A549 (cell line): ENCODE results near the gene NAA15. TPM values are rescaled to one million over a fixed set of nuclear protein-coding genes. Genes with fewer than 3 reads are reported as not detected.

ENCODE experiments used
- ATAC-seq, 2 experiments: fragments of 200-7000 bp in 1 of 2; fragments of >200 bp in 1 of 2; cut with Nextera tagmentation in 1 of 2; cut with Tn5 transposase in 1 of 2; 3 replicates each; pipeline versions ENCODE4 v1.8.0 to v1.9.1; 2018 to 2020; ENCODE audit warnings: mild to moderate bottlenecking in 1 of 2, moderate library complexity in 1 of 2
- CTCF ChIA-PET: fragments of 300-600 bp; sonication (Branson Sonifier 250); formaldehyde crosslinking; extraction: SDS; loops from one replicate; lab custom pipeline; 2021; ENCODE audit warnings: antibody characterized with exemption, inconsistent platforms; lab: Yijun Ruan, JAX
- POLR2A ChIA-PET: fragments of 350-600 bp; formaldehyde crosslinking; extraction: SDS; loops from one replicate; lab custom pipeline; 2021; ENCODE audit warnings: antibody characterized with exemption, inconsistent platforms; lab: Yijun Ruan, JAX
- DNase-seq, 2 experiments: peaks; one replicate each; pipeline versions ENCODE4 v3.0.0 to v3.0.0-alpha.2; 2011 to 2016; ENCODE audit warnings: low read depth in 1 of 2, low spot score in 1 of 2
- FAIRE-seq: peaks from 2 replicates; lab custom pipeline; 2011; peaks lifted over from hg19 to GRCh38; lab: Jason Lieb, UNC
- H3K27ac ChIP-seq, 2 experiments: fragments of >200 bp; sonication (Bioruptor Twin); formaldehyde crosslinking; 3 replicates each; pipeline ENCODE4 v1.5.1; 2016 to 2017
- H3K4me1 ChIP-seq: fragments of >200 bp; sonication (Bioruptor Twin); formaldehyde crosslinking; 3 replicates; pipeline ENCODE4 v1.6.1; 2016
- H3K4me2 ChIP-seq: fragments of >200 bp; sonication (Bioruptor Twin); formaldehyde crosslinking; 3 replicates; pipeline ENCODE4 v1.6.1; 2016
- H3K4me3 ChIP-seq: fragments of >200 bp; sonication (Bioruptor Twin); formaldehyde crosslinking; 3 replicates; pipeline ENCODE4 v1.5.1; 2016
- H3K9me3 ChIP-seq: fragments of >200 bp; sonication (Bioruptor Twin); formaldehyde crosslinking; 3 replicates; pipeline ENCODE4 v1.6.1; 2016
- CHD4 ChIP-seq: fragments of 200-600 bp; sonication (generic); IDR thresholded peaks from 2 replicates; pipeline ENCODE4 v1.6.1; 2016; ENCODE audit warnings: antibody characterized with exemption, mild to moderate bottlenecking, borderline replicate concordance
- EHMT2 ChIP-seq: fragments of 200-600 bp; sonication (generic); IDR thresholded peaks from 2 replicates; pipeline ENCODE4 v1.6.1; 2016; ENCODE audit warnings: antibody characterized with exemption, low read depth, mild to moderate bottlenecking, moderate library complexity
- FOSL2 ChIP-seq, 2 experiments: fragments of 450-650 bp in 1 of 2; fragments of >200 bp in 1 of 2; sonication (Bioruptor Twin) in 1 of 2; formaldehyde crosslinking; IDR thresholded peaks; 2 replicates each; pipeline versions ENCODE4 v1.5.0 to v1.6.1; 2016 to 2020; ENCODE audit warnings: mild to moderate bottlenecking in 1 of 2, moderate library complexity in 1 of 2
- HOXA7 ChIP-seq: fragments of 250-450 bp; sonication (Bioruptor Pico); IDR thresholded peaks from 2 replicates; pipeline ENCODE4 v1.5.0; 2020; ENCODE audit warnings: mild to moderate bottlenecking, moderate library complexity
- HOXB5 ChIP-seq: fragments of 250-450 bp; sonication (Bioruptor Pico); IDR thresholded peaks from 2 replicates; pipeline ENCODE4 v1.5.0; 2020; ENCODE audit warnings: mild to moderate bottlenecking, moderate library complexity
- KDM1A ChIP-seq: fragments of 200-600 bp; sonication (generic); IDR thresholded peaks from 2 replicates; pipeline ENCODE4 v1.6.1; 2016; ENCODE audit warnings: low read depth, mild to moderate bottlenecking
- KDM5A ChIP-seq: fragments of 200-600 bp; sonication (generic); IDR thresholded peaks from 2 replicates; pipeline ENCODE4 v1.6.1; 2016; ENCODE audit warnings: antibody characterized with exemption, mild to moderate bottlenecking
- MAFK ChIP-seq: fragments of 450-650 bp; IDR thresholded peaks from 2 replicates; pipeline ENCODE4 v1.6.1; 2014; ENCODE audit not compliant: partially characterized antibody
- NPAS2 ChIP-seq: fragments of 250-450 bp; sonication (Bioruptor Pico); IDR thresholded peaks from 2 replicates; pipeline ENCODE4 v1.8.0; 2022; ENCODE audit warnings: mild to moderate bottlenecking, moderate library complexity, borderline replicate concordance
- RARB ChIP-seq: fragments of 250-450 bp; sonication (Bioruptor Pico); IDR thresholded peaks from 2 replicates; pipeline ENCODE4 v1.8.0; 2021; ENCODE audit warnings: mild to moderate bottlenecking, moderate library complexity
- RFX5 ChIP-seq: fragments of 450-650 bp; IDR thresholded peaks from 2 replicates; pipeline ENCODE4 v1.7.1; 2014; ENCODE audit warnings: antibody characterized with exemption, mild to moderate bottlenecking, moderate library complexity
- SREBF2 ChIP-seq: fragments of 450-650 bp; IDR thresholded peaks from 2 replicates; pipeline ENCODE4 v1.6.1; 2014; ENCODE audit warnings: mild to moderate bottlenecking, moderate library complexity
- TFCP2L1 ChIP-seq: fragments of 250-450 bp; sonication (Bioruptor Pico); IDR thresholded peaks from 2 replicates; pipeline ENCODE4 v1.5.0; 2021; ENCODE audit warnings: mild to moderate bottlenecking
- ZSCAN20 ChIP-seq: fragments of 250-450 bp; sonication (Bioruptor Pico); IDR thresholded peaks from 2 replicates; pipeline ENCODE4 v1.8.0; 2022; ENCODE audit warnings: mild to moderate bottlenecking, moderate library complexity
- WGBS: methylation state at CpG from one replicate; pipeline ENCODE4 v1.1.6; 2017; ENCODE audit errors: missing lambda C conversion rate; 5-methylcytosine and 5-hydroxymethylcytosine counted together
- polyA plus RNA-seq, 4 experiments: library from polyadenylated mRNA; depleted of rRNA in 3 of 4; stranded (reverse); fragments of >200 nt; fragmentation: RNase III in 1 of 4; extraction: RNeasy Plus Mini Kit Qiagen cat#74134 plus additional on column Dnase treatment in 1 of 4; gene quantifications; 2 replicates in 3 of 4; 3 replicates in 1 of 4; pipeline ENCODE4 v1.2.3, GENCODE V29; 2011 to 2017
- TF ChIP-seq, protein P1 (sequence below): fragments of >200 bp; sonication (Bioruptor Twin); formaldehyde crosslinking; IDR thresholded peaks from 3 replicates; pipeline ENCODE4 v1.5.1; 2016
- TF ChIP-seq, protein P2 (sequence below): IDR thresholded peaks from 2 replicates; pipeline ENCODE4 v1.6.1; 2012
- TF ChIP-seq, protein P3 (sequence below): fragments of 200-600 bp; sonication (generic); IDR thresholded peaks from 2 replicates; pipeline ENCODE4 v1.6.1; 2016; ENCODE audit warnings: antibody characterized with exemption, mild to moderate bottlenecking, moderate library complexity
- TF ChIP-seq, protein P4 (sequence below): fragments of 450-650 bp; IDR thresholded peaks from 2 replicates; pipeline ENCODE4 v1.6.1; 2014; ENCODE audit warnings: antibody characterized with exemption
- TF ChIP-seq, protein P5 (sequence below): fragments of >200 bp; sonication (Bioruptor Twin); formaldehyde crosslinking; IDR thresholded peaks from 2 replicates; pipeline ENCODE4 v1.6.1; 2016

NAA15 gene
- polyA plus RNA-seq, 2 of the 4 experiments (the other 2 are of a cell fraction), result 29.2 to 45.2 TPM

DNA sequence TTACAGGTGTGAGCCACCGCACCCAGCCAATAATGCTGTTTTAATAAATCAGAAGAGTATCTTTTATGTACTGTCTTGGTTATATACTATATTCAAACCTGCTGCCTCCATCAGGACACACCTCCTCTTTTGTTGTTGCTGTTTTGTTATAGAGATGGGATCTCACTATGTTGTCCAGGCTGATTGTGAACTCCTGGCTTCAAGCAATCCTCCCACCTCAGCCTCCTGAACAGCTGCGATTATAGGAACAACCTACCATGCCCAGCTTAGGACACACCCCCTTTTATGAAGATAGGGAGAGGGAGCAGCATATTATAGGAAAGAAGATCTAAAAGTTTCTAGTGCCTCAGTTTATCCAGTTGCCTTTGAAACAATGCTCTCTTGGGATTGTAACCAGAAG is 90.4 kb downstream of the NAA15 start:
- TF ChIP-seq, protein P1, sequence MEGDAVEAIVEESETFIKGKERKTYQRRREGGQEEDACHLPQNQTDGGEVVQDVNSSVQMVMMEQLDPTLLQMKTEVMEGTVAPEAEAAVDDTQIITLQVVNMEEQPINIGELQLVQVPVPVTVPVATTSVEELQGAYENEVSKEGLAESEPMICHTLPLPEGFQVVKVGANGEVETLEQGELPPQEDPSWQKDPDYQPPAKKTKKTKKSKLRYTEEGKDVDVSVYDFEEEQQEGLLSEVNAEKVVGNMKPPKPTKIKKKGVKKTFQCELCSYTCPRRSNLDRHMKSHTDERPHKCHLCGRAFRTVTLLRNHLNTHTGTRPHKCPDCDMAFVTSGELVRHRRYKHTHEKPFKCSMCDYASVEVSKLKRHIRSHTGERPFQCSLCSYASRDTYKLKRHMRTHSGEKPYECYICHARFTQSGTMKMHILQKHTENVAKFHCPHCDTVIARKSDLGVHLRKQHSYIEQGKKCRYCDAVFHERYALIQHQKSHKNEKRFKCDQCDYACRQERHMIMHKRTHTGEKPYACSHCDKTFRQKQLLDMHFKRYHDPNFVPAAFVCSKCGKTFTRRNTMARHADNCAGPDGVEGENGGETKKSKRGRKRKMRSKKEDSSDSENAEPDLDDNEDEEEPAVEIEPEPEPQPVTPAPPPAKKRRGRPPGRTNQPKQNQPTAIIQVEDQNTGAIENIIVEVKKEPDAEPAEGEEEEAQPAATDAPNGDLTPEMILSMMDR, result no peak
- TF ChIP-seq ZSCAN20 (CRISPR knock-in tag) (no peak), CHD4 (no peak), NPAS2 (CRISPR knock-in tag) (no peak), FOSL2 (IDR thresholded peaks at IDR 0.05) (no peak), FOSL2 (CRISPR knock-in tag; IDR thresholded peaks at IDR 0.05) (no peak), MAFK (no peak), KDM5A (no peak), HOXA7 (CRISPR knock-in tag) (no peak)
- TF ChIP-seq, protein P2, sequence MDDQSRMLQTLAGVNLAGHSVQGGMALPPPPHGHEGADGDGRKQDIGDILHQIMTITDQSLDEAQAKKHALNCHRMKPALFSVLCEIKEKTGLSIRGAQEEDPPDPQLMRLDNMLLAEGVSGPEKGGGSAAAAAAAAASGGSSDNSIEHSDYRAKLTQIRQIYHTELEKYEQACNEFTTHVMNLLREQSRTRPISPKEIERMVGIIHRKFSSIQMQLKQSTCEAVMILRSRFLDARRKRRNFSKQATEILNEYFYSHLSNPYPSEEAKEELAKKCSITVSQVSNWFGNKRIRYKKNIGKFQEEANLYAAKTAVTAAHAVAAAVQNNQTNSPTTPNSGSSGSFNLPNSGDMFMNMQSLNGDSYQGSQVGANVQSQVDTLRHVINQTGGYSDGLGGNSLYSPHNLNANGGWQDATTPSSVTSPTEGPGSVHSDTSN, result no peak
- TF ChIP-seq, all 56 proteins: peak for 0
- Histone ChIP-seq H3K4me3 (no peak overlapping the region), H3K9me3 (no peaks in the 10 kb centered on the region), H3K4me2 (no peak overlapping the region), H3K27ac (no peak overlapping the region), H3K4me1 (no peaks in the 10 kb centered on the region)
- ChIA-PET POLR2A (no interaction called here), CTCF (no interaction called here)
- ATAC-seq (no peak), FAIRE-seq (no peak), DNase-seq (no peak)
- 86% methylated on average over 2 of the region's 2 CpGs for WGBS

DNA sequence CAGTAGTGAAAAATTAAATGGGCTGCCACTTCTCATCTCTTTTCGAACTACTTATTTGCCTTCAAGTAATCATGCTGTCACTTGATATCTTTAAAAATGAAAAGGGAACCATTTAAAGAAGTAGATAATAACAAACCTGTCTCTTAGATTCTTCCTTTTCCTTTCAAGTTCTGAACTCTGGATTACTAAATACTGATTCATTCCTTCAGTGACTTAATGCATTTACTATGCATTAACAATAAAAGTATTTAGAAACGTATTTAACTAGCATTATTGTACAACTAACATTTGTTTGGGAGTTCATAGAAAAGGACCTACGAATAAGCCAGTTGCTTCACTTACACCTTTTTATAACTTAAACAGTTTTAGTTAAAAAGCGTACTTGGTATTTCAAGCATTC is 91.5 kb downstream of the NAA15 start:
- CTCF ChIA-PET, result no interaction called here
- no peak overlapping the region for H3K27ac ChIP-seq
- FAIRE-seq (no peak), DNase-seq (no peak)
- no peak overlapping the region for H3K4me3 ChIP-seq
- H3K9me3 ChIP-seq, result no peaks in the 10 kb centered on the region
- TF ChIP-seq EHMT2 (no peak), RFX5 (no peak), KDM1A (no peak), SREBF2 (no peak), ZSCAN20 (CRISPR knock-in tag) (no peak), HOXB5 (CRISPR knock-in tag) (no peak), RARB (CRISPR knock-in tag) (no peak), TFCP2L1 (CRISPR knock-in tag) (no peak)
- TF ChIP-seq, protein P1, result no peak
- TF ChIP-seq, protein P3, sequence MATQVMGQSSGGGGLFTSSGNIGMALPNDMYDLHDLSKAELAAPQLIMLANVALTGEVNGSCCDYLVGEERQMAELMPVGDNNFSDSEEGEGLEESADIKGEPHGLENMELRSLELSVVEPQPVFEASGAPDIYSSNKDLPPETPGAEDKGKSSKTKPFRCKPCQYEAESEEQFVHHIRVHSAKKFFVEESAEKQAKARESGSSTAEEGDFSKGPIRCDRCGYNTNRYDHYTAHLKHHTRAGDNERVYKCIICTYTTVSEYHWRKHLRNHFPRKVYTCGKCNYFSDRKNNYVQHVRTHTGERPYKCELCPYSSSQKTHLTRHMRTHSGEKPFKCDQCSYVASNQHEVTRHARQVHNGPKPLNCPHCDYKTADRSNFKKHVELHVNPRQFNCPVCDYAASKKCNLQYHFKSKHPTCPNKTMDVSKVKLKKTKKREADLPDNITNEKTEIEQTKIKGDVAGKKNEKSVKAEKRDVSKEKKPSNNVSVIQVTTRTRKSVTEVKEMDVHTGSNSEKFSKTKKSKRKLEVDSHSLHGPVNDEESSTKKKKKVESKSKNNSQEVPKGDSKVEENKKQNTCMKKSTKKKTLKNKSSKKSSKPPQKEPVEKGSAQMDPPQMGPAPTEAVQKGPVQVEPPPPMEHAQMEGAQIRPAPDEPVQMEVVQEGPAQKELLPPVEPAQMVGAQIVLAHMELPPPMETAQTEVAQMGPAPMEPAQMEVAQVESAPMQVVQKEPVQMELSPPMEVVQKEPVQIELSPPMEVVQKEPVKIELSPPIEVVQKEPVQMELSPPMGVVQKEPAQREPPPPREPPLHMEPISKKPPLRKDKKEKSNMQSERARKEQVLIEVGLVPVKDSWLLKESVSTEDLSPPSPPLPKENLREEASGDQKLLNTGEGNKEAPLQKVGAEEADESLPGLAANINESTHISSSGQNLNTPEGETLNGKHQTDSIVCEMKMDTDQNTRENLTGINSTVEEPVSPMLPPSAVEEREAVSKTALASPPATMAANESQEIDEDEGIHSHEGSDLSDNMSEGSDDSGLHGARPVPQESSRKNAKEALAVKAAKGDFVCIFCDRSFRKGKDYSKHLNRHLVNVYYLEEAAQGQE, result no peak
- TF ChIP-seq, protein P4, sequence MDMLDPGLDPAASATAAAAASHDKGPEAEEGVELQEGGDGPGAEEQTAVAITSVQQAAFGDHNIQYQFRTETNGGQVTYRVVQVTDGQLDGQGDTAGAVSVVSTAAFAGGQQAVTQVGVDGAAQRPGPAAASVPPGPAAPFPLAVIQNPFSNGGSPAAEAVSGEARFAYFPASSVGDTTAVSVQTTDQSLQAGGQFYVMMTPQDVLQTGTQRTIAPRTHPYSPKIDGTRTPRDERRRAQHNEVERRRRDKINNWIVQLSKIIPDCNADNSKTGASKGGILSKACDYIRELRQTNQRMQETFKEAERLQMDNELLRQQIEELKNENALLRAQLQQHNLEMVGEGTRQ, result no peak
- TF ChIP-seq, protein P5, sequence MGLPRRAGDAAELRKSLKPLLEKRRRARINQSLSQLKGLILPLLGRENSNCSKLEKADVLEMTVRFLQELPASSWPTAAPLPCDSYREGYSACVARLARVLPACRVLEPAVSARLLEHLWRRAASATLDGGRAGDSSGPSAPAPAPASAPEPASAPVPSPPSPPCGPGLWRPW, result no peak
- TF ChIP-seq, all 56 proteins: peak for 0
- H3K4me1 ChIP-seq, result no peaks in the 10 kb centered on the region
- no peak overlapping the region for H3K4me2 ChIP-seq
- no peak for ATAC-seq
- POLR2A ChIA-PET, result no interaction called here
- 75% methylated on average over 4 of the region's 4 CpGs for WGBS
